IPS DF 19.7 (cell line): ENCODE data around the gene GRIP1.
A peak's percentile ranks its signal among the peaks of the same experiment; 100 is the strongest.
"Not testable (repeated sequence)": the region's sequence is repeated elsewhere in the genome, so short reads cannot be mapped to it uniquely, and the experiment has no call there.

Experiments
- DNase-seq: peaks from one replicate; pipeline ENCODE4 v3.0.0-alpha.2; 2013; ENCODE audit warnings: low read depth, low spot score

The GRIP1 gene

GRCh38 chr12:66331814-66332213, 347.1 kb downstream of the GRIP1 start:
- DNase-seq: no peak

DNA sequence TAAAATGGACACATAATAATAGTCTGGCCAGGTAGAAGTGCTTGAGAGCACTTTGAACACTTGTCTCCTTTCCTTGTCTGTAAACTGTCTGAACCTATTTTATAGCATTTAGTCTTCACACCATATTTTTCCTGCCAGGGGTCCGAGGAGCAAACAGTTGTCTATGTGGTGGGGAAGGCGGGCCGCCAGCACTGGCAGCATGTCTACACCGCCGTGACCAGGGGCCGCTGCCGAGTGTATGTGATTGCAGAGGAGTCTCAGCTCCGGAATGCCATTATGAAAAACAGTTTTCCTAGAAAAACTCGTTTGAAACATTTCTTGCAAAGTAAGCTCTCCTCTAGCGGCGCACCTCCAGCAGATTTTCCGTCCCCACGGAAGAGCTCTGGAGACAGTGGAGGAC, 347.9 kb downstream of the GRIP1 start:
- DNase-seq: no peak

DNA sequence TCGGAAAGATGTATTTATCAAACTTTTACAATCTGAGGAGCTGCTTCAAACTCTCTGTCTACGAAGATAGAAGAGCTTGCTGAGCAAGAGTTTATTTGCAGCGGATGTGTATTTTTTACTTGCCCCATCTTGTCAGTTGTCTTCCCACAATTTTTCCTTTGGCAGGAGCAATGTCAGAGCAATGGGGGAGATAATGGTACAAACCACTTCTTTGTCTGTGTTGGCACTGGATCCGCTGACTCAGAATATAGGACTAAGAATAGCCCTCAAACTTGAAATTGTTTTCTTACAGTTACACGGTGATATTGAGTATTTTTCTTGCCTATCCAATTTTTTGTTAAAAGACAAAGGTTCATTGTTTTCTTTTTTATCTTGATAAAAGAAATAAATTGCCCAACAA, 348.9 kb downstream of the GRIP1 start:
- DNase-seq: no peak

- no peak for DNase-seq
Observed at GRCh38 chr12:66323017-66323416, 355.9 kb downstream of the GRIP1 start.

DNA sequence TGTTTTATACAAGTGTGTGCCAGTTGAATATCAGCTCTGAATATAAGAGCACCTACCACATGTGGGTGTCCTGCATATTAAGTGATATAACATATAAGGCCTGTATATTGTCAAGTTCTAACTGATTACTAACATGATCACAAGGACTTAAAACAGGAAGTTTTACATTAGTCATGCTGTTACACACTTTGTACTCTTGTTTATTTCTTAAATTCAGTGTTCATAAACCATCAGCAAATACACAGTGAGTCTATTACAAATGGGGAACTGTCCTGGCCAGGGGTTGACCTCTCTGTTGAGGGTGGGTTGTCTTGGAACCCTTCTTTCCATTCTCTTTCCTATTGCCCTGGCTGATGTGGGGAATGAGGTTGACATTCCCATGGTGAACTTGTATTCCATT, 357.4 kb downstream of the GRIP1 start:
- no peak for DNase-seq

DNA sequence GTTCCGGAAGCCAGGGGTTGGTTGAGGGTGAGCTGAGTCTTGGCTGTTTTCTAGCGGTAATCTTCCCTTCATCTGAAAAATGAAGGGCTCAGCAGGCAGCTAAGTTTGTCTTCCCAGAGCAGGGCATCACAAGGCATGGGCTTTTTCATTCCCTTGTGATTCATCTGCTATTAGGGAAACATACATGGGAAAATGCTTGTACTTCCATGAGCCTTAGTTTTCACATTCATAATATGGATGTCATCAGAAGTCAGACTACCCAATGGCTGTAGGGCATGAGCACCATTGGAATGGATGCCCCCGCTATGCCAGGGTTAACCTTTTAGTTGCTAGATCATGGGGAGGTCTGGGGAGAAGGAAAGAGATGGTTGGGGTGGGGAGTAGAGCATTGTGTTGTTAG, 357.9 kb downstream of the GRIP1 start:
- no peak for DNase-seq

GRCh38 chr12:66319266-66319954, 359.5 kb downstream of the GRIP1 start:
- DNase-seq: no peak

DNA sequence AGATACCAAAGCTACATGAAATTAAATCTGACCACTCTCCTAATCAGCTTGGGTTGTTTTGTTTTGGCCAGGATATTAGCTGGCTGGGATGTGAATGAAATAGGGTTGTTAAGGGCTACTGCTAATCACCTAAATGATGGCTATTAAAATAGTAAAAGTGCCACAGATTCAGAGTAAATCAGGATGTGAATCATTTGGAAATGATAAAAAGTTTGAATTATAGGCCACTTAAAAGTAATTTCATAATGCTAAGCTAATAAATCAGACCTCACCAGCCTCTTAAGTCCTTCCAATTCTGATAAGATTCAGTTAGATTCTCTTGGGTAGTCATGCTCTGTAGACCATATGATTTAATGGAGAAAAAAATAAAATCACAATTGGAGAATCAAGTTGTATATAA, 364.6 kb downstream of the GRIP1 start:
- DNase-seq: no peak

DNA sequence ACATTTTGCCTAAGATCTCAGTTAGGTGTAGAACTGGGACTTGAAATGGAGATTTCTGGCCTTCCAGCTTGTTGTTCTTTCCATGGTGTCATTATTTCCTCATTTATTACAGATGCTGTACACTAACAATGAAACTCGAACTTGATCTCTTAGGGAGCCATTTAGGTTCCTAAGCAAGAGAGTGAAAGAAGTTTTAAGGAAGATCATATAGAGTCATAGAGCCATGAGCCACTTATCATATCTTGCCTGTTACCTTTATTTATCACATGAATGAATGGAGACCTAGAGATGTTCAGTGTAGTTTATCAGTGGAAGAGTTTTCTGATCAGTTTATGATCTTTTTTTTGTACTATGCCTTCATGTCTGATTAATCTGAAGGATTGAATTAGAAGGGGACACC, 366.7 kb downstream of the GRIP1 start:
- DNase-seq: no peak

GRCh38 chr12:66309606-66310005, 369.3 kb downstream of the GRIP1 start:
- DNase-seq: no peak

DNA sequence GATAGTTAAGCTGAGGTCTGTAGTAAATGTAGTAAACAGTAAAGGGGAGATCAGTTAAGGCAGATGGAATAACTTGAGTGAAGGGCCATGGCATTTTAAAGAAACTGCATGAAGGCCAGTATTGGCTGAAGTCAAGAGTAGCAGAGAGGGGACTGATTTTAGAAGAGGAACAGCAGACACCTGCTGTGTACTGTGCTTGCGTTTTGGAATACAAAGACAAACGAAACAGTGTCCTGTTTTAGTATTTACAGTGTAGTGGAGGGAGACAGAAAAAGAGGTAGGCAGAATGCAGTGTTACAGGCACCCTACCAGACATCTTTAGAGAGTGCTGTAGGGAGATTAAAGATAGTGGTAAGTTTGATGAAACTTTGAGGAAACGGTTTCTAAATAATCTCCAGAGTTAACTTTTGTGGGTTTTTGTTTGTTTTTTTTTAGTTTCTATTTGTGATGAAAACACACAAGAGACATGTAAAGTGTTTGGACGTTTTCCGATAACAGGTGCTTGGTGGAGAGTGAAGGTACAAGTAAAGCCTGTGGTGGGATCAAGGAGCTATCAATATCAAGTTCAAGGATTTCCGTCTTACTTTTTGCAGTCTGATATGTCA, 374.5 kb downstream of the GRIP1 start:
- no peak for DNase-seq

DNA sequence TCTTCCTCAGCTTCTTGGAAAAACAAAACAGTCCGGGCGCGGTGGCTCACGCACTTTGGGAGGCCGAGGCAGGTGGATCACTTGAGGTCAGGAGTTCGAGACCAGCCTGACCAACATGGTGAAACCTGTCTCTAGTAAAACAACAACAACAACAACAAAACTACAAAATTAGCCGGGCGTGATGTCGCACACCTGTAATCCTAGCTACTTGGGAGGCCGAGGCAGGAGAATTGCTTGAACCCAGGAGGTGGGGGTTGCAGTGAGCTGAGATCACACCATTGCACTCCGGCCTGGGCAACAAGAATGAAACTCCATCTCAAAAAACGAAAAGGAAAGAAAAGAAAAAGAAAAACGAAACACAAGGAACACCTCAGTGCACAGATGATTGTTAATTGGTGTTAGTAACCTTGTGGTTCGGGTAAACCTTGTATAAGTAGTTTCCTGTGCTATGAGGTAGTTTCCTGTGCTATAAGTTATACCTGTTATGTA, 375.5 kb downstream of the GRIP1 start:
- DNase-seq: not testable (repeated sequence)

DNA sequence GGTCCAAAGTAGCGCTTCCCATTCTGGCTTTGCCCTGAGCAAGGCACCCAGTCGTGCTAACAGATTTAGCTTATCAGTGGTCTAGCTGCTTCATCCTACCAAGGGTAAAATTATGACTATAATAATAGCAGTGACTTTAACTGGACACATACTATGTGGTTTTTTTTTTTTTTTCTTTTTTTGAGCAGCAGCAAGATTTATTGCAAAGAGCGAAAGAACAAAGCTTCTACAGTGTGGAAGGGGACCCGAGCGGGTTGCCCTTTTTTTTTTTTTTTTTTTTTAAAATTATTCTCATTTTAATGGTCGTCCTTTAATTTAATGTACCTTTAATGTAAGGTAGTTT, 376.1 kb downstream of the GRIP1 start:
- no peak for DNase-seq

DNA sequence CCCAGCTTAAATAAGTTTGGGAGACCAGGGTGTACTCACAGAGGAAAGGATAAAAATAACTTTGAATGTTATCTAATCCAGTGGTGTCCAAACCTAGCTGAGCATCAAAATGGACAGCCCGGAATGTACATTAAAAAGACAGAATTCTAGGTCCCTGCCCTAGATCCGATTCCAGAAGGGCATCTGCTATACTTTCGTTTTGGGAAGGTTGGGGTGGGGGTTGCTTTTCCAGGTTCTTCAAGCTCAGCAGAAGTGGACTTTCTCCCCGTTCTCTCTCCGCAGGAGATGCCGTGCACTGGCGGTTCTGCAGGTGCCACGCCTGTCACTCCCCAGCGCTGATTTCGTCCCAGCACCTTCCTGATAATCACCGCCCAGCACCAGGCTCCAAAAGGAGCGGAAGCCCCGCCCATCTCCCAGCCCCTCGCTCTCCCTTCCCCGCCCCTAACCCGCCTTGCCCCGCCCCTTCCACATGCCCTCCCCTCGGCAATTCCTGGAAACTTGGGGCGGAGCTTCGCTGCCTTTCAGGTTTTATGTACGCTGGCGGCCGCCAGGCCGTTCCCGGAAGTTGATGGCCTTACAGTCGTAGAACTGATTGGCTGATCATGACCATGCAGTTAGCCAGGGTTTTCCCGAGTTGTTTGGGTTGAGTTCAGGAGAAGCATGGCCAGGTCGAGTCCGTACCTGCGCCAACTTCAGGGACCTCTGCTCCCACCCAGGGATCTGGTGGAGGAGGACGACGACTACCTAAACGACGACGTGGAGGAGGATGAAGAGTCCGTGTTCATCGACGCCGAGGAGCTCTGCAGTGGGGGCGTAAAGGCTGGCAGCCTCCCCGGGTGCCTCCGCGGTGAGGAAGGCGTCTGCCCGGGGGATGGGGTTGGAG, 376.7 kb downstream of the GRIP1 start, which contains the start of gene HELB:
Gene HELB (plus strand): TSS at position 550 of the 883 bp plus-strand sequence. CDS start 111 bp downstream, at position 661.
- DNase-seq: peak; percentile 93

- no peak for DNase-seq
Observed at GRCh38 chr12:66297923-66298322, 381.0 kb downstream of the GRIP1 start.
